GM20000 (cell line): ENCODE data around the gene ATF5.

Experiments
- DNase-seq: peaks from one replicate; pipeline ENCODE4 v3.0.0; 2012; ENCODE audit warnings: low spot score
- TF ChIP-seq, protein P1 (sequence below): IDR thresholded peaks from 2 replicates; pipeline ENCODE4 v1.5.1; 2012; ENCODE audit warnings: mild to moderate bottlenecking, control low read depth; ENCODE audit errors: extremely low read depth, missing control alignments

The ATF5 gene

DNA sequence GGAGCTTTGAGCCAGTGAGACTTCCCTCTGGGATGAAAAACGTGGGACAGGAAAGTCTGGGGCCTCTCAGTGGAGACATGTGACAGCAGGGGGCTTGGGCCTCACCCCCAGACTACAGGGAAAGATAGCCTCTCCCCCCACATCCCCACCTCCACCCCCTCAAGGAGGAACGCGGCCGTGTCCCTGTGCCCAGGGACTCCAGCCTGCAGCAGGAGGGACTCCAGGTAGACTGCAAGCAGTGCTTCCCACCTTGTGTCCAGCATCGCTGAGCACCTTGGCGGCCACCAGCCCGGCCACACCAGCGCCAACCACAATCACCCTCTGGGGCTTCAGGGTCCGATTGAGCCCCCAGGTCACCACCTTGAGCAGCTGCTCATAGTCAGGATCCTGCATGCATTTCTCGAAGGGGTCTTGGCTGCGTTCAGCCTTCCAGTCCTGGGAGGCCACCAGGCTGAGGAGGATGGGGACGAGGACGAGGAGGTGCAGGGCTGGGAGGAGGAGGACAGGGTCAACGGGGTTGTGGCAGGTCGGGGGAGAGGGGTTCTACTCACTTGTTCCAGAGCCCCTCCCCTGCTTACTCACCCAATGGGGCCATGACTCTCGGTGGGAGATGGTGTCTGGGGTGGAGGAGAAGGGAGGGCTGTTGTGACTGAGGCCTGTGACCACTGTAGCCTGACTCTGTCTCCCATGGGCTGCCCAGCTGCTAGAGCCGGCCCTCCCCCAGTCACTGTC lies 33.3 kb upstream of the ATF5 start:
- TF ChIP-seq, protein P1, sequence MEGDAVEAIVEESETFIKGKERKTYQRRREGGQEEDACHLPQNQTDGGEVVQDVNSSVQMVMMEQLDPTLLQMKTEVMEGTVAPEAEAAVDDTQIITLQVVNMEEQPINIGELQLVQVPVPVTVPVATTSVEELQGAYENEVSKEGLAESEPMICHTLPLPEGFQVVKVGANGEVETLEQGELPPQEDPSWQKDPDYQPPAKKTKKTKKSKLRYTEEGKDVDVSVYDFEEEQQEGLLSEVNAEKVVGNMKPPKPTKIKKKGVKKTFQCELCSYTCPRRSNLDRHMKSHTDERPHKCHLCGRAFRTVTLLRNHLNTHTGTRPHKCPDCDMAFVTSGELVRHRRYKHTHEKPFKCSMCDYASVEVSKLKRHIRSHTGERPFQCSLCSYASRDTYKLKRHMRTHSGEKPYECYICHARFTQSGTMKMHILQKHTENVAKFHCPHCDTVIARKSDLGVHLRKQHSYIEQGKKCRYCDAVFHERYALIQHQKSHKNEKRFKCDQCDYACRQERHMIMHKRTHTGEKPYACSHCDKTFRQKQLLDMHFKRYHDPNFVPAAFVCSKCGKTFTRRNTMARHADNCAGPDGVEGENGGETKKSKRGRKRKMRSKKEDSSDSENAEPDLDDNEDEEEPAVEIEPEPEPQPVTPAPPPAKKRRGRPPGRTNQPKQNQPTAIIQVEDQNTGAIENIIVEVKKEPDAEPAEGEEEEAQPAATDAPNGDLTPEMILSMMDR: no peak
- DNase-seq: no peak

DNA sequence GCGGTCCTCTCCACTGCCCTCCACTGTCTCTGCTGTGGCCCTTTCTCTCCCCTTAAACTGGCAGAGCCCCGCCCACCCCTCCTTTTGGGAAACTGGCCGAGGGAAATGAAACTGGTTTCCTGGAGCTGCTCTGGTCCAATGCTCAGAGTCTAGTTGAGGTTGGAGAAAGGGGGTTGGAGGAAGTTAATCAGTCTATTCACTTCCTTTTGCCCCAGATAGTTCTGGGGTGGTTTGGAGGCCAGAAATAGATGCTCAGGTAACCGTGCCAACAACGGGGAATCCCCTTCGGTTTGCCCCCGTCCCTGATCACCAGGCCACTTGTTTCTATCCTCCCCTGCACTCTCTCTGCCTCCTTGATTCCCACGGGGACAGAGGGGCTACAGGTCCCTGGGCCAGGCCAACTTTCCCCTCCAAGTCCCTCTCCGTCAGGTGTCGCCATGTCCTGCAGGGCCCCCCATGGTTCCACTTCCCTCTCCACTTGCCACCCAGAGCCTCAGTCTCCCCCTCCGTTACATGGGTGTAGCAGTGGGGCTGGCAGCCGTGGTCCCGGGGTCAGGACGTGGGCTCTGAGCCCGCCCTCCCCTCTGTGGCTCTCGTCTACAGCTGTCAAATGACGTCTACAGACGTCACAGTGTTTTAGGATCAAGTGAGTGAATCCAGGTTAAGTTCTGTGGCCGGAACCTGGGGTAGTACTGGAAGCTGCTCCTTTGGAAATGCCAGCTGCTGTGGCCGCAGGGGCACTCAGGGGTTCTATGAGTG lies 32.0 kb upstream of the ATF5 start, which contains the start of gene IL4I1:
Gene IL4I1, minus strand, starts transcription at position 25 of the 759 bp plus-strand sequence. CDS start 727 bp downstream, outside the sequence.
- peak; percentile 78 for DNase-seq

DNA sequence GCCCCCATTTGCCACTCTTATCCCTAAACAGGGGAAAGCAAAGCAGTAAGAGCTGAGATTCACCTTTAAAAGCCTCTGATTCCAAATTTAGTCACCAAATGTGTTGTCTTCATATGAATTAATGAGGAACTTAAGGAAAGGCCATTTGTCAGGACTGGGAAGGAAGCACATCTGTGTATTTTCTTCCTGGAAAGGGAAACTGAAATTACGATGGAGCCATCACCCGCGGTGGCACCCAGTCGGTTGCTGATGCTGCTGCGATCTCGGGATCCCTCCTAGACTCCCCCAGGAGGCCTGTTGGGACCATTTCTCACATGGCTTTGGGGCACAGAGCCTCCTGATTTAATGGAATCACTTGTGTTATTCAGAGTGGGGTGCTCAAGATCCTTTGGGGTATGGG lies 24.9 kb upstream of the ATF5 start:
- no peak for DNase-seq

More for the DNA sequence above, 32.0 kb upstream of the ATF5 start, which contains the start of gene IL4I1:
- TF ChIP-seq, protein P1: no peak

DNA sequence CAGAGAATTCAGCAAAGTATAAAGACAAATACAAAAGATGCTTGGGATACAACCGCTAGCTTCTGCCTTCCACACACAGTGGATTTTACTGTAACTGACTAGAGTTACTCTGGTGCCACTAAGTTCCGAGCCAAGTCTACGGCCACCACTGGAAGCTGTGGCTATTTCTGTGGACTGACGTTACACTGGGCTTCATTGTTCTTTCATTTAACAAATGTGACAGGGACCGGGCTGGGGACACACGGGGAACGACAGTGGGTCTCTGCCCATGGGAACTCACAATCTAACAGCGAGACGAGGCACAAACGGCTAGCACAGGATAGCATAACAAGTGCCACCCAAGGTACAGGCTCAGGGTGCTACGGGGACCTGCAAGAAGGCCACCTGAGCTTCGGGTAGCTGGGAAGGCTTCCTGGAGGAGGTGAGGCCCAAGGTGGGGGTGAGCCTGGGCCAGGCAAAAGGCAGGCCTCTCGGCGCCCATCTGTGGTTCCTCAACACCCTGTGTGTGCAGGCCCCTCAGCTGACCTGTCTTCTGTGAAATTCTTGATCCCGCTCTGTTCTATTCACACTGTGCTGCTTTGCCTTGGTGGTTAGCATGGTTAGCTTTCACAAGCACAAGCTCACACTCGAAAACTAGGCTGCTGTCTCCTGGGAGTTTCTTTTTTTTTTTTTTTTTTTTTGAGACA lies 22.0 kb upstream of the ATF5 start:
- TF ChIP-seq, protein P1: no peak
- DNase-seq: no peak

More for the DNA sequence above, 24.9 kb upstream of the ATF5 start:
- TF ChIP-seq, protein P1: no peak

DNA sequence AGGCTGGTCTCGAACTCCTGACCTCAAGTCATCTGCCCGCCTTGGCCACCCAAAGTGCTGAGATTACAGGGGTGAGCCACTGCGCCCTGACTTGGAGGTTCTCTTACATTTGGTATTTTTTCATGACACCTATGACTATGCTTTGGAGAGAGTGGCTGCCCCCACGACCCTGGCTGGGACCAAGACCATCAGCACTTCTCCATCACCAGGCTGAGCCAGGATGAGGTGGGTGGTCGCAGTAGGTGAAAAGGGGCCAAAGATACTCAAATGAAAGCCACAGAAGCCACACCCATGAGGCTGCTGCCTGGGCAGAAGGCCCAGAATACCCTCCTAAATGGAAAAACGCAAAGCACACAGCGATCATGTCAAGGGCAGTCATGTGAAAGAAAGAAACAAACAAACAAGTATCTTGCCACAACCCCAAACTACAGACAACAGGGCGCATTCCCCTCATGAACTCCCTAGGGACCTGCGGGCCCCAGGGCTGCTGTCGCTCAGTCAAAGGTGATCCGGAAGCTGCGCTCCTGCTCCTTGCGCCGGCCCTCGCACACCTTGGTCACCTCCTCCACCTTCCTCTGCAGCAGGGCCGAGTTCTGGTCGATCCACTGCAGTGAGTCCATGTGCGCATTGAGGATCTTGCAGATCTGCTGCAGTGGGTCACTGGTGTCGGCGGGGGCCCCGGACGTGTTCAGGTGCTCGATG lies 21.1 kb upstream of the ATF5 start:
- TF ChIP-seq, protein P1: no peak

DNA sequence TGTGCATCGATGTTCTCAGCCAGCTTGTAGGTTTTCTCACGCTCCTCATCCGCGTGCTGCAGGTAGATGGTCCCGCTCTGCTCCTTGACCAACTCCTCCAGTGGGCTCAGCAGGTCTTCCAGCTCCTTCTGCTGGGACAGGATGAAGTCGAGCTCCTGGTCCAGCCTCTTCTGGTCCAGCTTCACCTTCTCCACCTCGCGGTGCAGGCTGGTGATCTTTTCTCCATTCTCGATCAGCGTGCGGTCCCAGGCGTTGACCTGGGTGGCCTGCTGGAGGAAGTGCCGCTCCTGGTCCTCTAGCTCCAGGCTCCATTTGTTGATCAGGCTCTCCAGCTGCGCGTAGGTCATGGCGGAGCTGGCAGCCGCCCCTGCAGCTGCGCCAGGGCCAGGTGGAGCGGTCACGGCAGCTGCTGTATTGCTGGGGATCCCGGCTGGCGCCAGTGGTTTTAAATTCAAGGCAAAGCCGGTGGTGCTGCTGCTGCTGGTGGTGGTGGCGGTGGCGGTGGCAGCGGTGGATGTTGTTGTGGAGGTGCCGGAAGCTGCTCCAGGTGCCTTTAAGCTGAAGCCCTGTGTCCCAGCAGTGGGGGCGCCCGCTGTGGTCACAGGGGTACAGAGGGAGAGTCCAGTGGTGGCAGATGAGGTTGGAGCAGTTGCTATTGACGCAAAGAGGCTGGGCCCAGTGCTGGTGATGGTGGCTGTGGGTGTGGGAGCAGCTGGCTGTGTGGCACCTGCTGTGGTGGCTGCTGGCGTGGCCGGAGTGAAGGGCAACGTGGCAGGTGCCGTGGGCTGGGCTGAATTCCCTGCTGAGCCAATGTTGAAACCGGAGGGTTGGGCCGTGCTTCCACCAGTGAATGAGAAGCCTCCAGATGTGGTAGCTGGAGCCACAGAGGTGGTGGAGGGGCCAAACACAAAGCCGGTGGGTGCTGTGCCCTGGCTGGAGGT lies 20.3 kb upstream of the ATF5 start:
- no peak for DNase-seq
- TF ChIP-seq, protein P1: no peak

More for the DNA sequence above, 21.1 kb upstream of the ATF5 start:
- no peak for DNase-seq
